Aorta (tissue), 5 donors: ENCODE measurements around the gene CDK14. TPM values are rescaled to one million over a fixed set of nuclear protein-coding genes. Genes with fewer than 3 reads are reported as not detected.

ENCODE experiments used
- ATAC-seq: fragments of 200-7000 bp; cut with Tn5 transposase; one replicate; pipeline ENCODE4 v1.9.1; 2022; ENCODE audit warnings: moderate library complexity; ENCODE audit not compliant: low FRiP score
- DNase-seq, 2 donors: peaks; one replicate each; pipeline ENCODE4 v3.0.0-alpha.2; 2020
- H3K27ac ChIP-seq, 2 donors: one replicate each; pipeline ENCODE4 v1.5.1; 2013; ENCODE audit warnings: low read length in 2 of 2, mild to moderate bottlenecking in 2 of 2, moderate library complexity in 2 of 2, control low read depth in 1 of 2, inconsistent platforms in 1 of 2, low read depth in 1 of 2
- H3K27me3 ChIP-seq, 2 donors: one replicate each; pipeline ENCODE4 v1.6.1; 2013; ENCODE audit warnings: control low read depth in 1 of 2, low read length in 1 of 2, mild to moderate bottlenecking in 1 of 2, moderate library complexity in 1 of 2; ENCODE audit not compliant: insufficient read depth in 2 of 2, control insufficient read depth in 1 of 2
- H3K36me3 ChIP-seq, 2 donors: one replicate each; pipeline ENCODE4 v1.6.1; 2013; ENCODE audit warnings: control low read depth in 1 of 2, low read length in 1 of 2, mild to moderate bottlenecking in 1 of 2; ENCODE audit not compliant: insufficient read depth in 2 of 2, control insufficient read depth in 1 of 2
- H3K4me1 ChIP-seq, 2 donors: one replicate each; pipeline ENCODE4 v1.6.1; 2013; ENCODE audit warnings: low read length in 2 of 2, control low read depth in 1 of 2, mild to moderate bottlenecking in 1 of 2, moderate library complexity in 1 of 2; ENCODE audit not compliant: insufficient read depth in 2 of 2, control insufficient read depth in 1 of 2
- H3K4me3 ChIP-seq, 2 donors: one replicate each; pipeline ENCODE4 v1.5.1; 2013; ENCODE audit warnings: low read length in 2 of 2, control low read depth in 1 of 2, mild to moderate bottlenecking in 1 of 2
- H3K9me3 ChIP-seq: one replicate; pipeline ENCODE4 v1.6.1; 2013; ENCODE audit warnings: mild to moderate bottlenecking, low read length; ENCODE audit not compliant: control insufficient read depth
- WGBS, 2 donors: extraction: QIAGEN DNeasy Blood & Tissue Kit; methylation state at CpG; one replicate each; pipeline ENCODE4 v1.1.7; 2013; 5-methylcytosine and 5-hydroxymethylcytosine counted together
- intact Hi-C, 2 donors: fragments of 100-400 bp; cut with DNase I; formaldehyde crosslinking; loops; one replicate each; pipeline versions ENCODE4 v1.14.2 to v1.15.0; 2022
- polyA plus RNA-seq, 2 donors: library from polyadenylated mRNA; stranded (reverse); fragments of 200-250 nt; gene quantifications; one replicate each; pipeline ENCODE4 v1.2.3, GENCODE V29; 2013
- total RNA-seq, 2 donors: library from RNA; stranded (reverse); fragmentation: NEBNext Ultra II Directional; extraction: Animal tissue kit (Norgen Biotek cat#: 25700); gene quantifications; one replicate each; pipeline ENCODE4 v1.2.1, GENCODE V29; 2021
- donor health status: healthy with polysubstance abuse.
- donor health status: Bipolar disorder and iron deficiency.
- donor health status: DM: no; HTN: no; CAD: no.
- donor health status: DM: no; HTN: no; CAD: no.
- donor health status: DM: yes; HTN: yes; CAD: no.

Gene CDK14
- total and polyA plus RNA-seq, 4 donors: 4.6 to 72.4 (median 29.5) TPM

DNA sequence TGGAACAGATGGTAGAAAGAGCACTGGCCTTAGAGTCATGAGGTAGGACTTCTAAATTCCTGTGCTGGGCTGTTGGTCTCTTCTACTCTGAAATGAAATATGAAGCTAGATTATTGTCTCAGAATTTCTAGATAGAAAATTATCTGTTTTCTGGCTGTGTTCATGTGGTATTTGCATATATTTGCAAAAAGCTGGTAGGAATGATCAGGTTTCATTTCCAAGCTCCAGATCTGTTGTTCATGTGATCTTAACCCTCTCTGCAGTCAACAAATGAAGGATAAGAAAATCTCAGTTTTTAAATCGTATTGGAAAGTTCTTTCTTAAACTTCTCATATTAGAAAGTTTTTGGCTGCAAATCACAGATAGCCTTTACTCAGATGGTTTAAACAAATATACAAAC lies 248.3 kb downstream of the CDK14 start:
- 87 to 91% methylated on average over 1 of the region's 1 CpG for WGBS, 2 donors
- no peak for ATAC-seq
- intact Hi-C loops: no loop called here
- H3K27me3 ChIP-seq: no peaks in the 10 kb centered on the region
- no peak overlapping the region for H3K4me3 ChIP-seq
- DNase-seq: no peak
- H3K4me1 ChIP-seq: peaks cover 0 to 2% of the 10 kb centered on the region in 2 donors
- no peak overlapping the region for H3K27ac ChIP-seq
- no peaks in the 10 kb centered on the region for H3K36me3 ChIP-seq
- H3K9me3 ChIP-seq: no peaks in the 10 kb centered on the region

GRCh38 chr7:90846192-90846591 lies 250.1 kb downstream of the CDK14 start:
- DNase-seq: no peak
- Histone ChIP-seq H3K4me3 (no peak overlapping the region), H3K36me3 (no peaks in the 10 kb centered on the region), H3K27ac (no peak overlapping the region), H3K27me3 (no peaks in the 10 kb centered on the region), H3K9me3 (no peaks in the 10 kb centered on the region), H3K4me1 (no peaks in the 10 kb centered on the region)
- no peak for ATAC-seq
- intact Hi-C loops: no loop called here

- Histone ChIP-seq H3K36me3 (no peaks in the 10 kb centered on the region), H3K27ac (no peak overlapping the region), H3K27me3 (no peaks in the 10 kb centered on the region), H3K4me1 (no peaks in the 10 kb centered on the region), H3K9me3 (no peaks in the 10 kb centered on the region), H3K4me3 (no peak overlapping the region)
- intact Hi-C loops: loop anchor here in 1 of 2 donors (10.0 kb wide), 1 partner anchor 185 kb away; no protein-coding TSS in a partner anchor
- WGBS, 2 donors: 91 to 96% methylated on average over 1 of the region's 1 CpG
- no peak for ATAC-seq
- DNase-seq: no peak
Measured at GRCh38 chr7:90850066-90850465, 253.9 kb downstream of the CDK14 start.

DNA sequence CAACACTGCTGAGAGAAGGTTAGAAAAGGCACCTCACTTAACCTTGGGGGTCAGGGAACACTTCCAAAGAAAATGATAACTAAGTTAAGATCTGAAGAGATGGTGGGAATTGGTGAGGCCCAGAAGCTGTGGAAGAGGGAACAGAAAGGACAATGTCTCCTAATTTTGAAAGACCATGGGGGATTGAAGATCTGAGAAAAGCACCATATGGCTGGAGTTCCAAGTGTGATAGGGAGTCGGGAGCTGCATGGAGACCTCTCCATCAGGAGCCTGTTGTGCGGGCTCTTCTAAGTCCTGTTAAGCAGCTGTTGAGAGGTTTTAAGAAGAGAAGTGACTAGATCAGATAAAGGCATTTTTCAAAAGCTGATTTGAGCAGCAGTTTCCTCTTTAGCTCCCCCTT lies 254.3 kb downstream of the CDK14 start:
- intact Hi-C loops: loop anchor here in 1 of 2 donors (10.0 kb wide), 1 partner anchor 184 kb away; no protein-coding TSS in a partner anchor
- 94 to 96% methylated on average over 2 of the region's 2 CpGs for WGBS, 2 donors
- no peak overlapping the region for H3K4me3 ChIP-seq

DNA sequence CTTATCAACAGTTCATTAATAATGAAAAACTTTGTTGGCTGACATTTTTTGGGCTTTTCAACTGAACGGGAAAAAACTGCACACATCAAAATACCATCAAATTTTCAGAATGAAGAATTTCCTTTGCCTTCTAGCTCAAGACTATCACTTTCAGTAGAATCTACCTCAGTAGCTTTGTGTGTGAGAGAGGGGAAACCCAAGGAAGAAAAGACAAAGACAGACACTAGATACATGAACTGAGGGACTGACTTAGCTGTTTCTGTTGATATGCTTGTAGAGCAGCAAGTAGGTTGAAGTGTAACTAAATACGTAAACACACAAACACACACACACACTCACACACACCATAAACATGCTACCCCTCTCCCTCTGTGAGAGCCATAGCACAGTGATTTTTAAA lies 257.1 kb downstream of the CDK14 start:
- Histone ChIP-seq H3K27me3 (no peaks in the 10 kb centered on the region), H3K36me3 (no peaks in the 10 kb centered on the region), H3K27ac (no peak overlapping the region), H3K4me3 (no peak overlapping the region), H3K4me1 (no peaks in the 10 kb centered on the region), H3K9me3 (no peaks in the 10 kb centered on the region)
- intact Hi-C loops: loop anchor here in 1 of 2 donors (10.0 kb wide), 1 partner anchor 182 kb away; no protein-coding TSS in a partner anchor
- WGBS, 2 donors: 88 to 96% methylated on average over 2 of the region's 2 CpGs
- DNase-seq (no peak), ATAC-seq (no peak)

More for the DNA sequence above, 254.3 kb downstream of the CDK14 start:
- ATAC-seq (no peak), DNase-seq (no peak)
- Histone ChIP-seq H3K27ac (no peak overlapping the region), H3K4me1 (no peaks in the 10 kb centered on the region), H3K27me3 (no peaks in the 10 kb centered on the region), H3K36me3 (no peaks in the 10 kb centered on the region), H3K9me3 (no peaks in the 10 kb centered on the region)

- H3K4me3 ChIP-seq: no peak overlapping the region
- no peak overlapping the region for H3K27ac ChIP-seq
- no peak for ATAC-seq
- 94 to 95% methylated on average over 6 of the region's 6 CpGs for WGBS, 2 donors
- no peaks in the 10 kb centered on the region for H3K4me1 ChIP-seq
- DNase-seq: no peak
- H3K27me3 ChIP-seq: no peaks in the 10 kb centered on the region
- no peaks in the 10 kb centered on the region for H3K9me3 ChIP-seq
- no peaks in the 10 kb centered on the region for H3K36me3 ChIP-seq
- intact Hi-C loops: loop anchor here in 1 of 2 donors (10.0 kb wide), 1 partner anchor 178 kb away; no protein-coding TSS in a partner anchor
Measured at GRCh38 chr7:90856351-90857070, 260.4 kb downstream of the CDK14 start.

DNA sequence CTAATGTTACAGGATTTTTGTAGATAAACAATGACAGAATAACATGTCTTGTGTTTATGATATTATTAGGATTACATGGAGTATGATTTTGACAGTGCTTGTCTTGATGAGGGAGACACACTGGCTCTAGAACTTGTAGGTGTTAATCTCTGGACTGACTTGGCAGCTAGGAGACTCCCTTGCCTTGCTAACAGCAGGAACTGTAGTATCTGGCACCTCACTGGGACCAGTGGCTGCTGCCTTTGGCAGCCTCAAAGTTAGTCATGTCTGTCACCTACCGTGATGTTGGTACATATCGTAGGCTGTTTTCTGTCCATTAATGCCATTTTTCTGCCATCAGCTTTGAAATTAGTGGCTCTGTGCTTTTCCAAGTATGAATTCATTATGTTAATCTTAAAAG lies 261.5 kb downstream of the CDK14 start:
- no peaks in the 10 kb centered on the region for H3K27me3 ChIP-seq
- no peak for DNase-seq
- H3K9me3 ChIP-seq: no peaks in the 10 kb centered on the region
- H3K4me3 ChIP-seq: no peak overlapping the region
- intact Hi-C loops: loop anchor here in 1 of 2 donors (10.0 kb wide), 1 partner anchor 177 kb away; no protein-coding TSS in a partner anchor
- no peak overlapping the region for H3K27ac ChIP-seq
- no peak for ATAC-seq
- H3K36me3 ChIP-seq: no peaks in the 10 kb centered on the region
- WGBS, 2 donors: 13 to 20% methylated on average over 2 of the region's 2 CpGs
- H3K4me1 ChIP-seq: no peaks in the 10 kb centered on the region

GRCh38 chr7:90858546-90858945 lies 262.4 kb downstream of the CDK14 start:
- Histone ChIP-seq H3K27me3 (no peaks in the 10 kb centered on the region), H3K4me3 (no peak overlapping the region), H3K27ac (no peak overlapping the region), H3K9me3 (no peaks in the 10 kb centered on the region), H3K36me3 (no peaks in the 10 kb centered on the region), H3K4me1 (no peaks in the 10 kb centered on the region)
- DNase-seq (no peak), ATAC-seq (no peak)
- intact Hi-C loops: loop anchor here in 1 of 2 donors (10.0 kb wide), 1 partner anchor 176 kb away; no protein-coding TSS in a partner anchor
- WGBS, 2 donors: 95 to 97% methylated on average over 2 of the region's 2 CpGs

DNA sequence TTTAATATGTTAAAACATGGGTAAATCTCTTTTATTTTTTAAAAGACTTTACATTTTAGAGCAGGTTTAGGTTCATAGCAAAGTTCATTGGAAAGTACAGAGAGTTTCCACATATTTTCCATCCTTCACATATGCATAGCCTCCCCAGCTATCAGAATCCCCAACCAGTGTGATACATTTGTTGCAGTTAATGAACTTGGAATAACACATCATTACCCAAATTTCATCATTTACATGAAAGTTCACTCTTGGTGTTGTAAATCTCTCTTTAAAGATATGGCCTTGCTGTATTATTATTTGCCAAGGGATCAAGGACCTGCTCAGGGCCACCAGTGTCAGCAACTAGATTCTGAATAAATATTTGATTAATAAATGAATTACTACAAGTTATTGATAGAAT lies 263.4 kb downstream of the CDK14 start:
- Histone ChIP-seq H3K4me3 (no peak overlapping the region), H3K4me1 (no peaks in the 10 kb centered on the region), H3K27me3 (no peaks in the 10 kb centered on the region), H3K36me3 (no peaks in the 10 kb centered on the region), H3K9me3 (no peaks in the 10 kb centered on the region), H3K27ac (no peak overlapping the region)
- ATAC-seq: no peak
- intact Hi-C loops: loop anchor here in 1 of 2 donors (10.0 kb wide), 1 partner anchor 175 kb away; no protein-coding TSS in a partner anchor
- DNase-seq: no peak
